NCI-H226 (cell line): ENCODE measurements around the gene BACH2.
"Not testable (repeated sequence)": the region's sequence is repeated elsewhere in the genome, so short reads cannot be mapped to it uniquely, and the experiment has no call there.

Experiments
- DNase-seq: peaks from one replicate; pipeline ENCODE4 v3.0.0-alpha.2; 2015

BACH2 gene

GRCh38 chr6:90120327-90120726 is 176.3 kb downstream of the BACH2 start:
- no peak for DNase-seq

GRCh38 chr6:90119618-90120017 is 177.0 kb downstream of the BACH2 start:
- no peak for DNase-seq

- DNase-seq: no peak
Measured at GRCh38 chr6:90118581-90118980, 178.1 kb downstream of the BACH2 start.

- no peak for DNase-seq
Measured at GRCh38 chr6:90118069-90118468, 178.6 kb downstream of the BACH2 start.

- DNase-seq: not testable (repeated sequence)
Measured at GRCh38 chr6:90116126-90116525, 180.5 kb downstream of the BACH2 start.

- no peak for DNase-seq
Measured at GRCh38 chr6:90113389-90113788, 183.3 kb downstream of the BACH2 start.

- DNase-seq: no peak
Measured at GRCh38 chr6:90111387-90111786, 185.3 kb downstream of the BACH2 start.

- DNase-seq: no peak
Measured at GRCh38 chr6:90110971-90111370, 185.7 kb downstream of the BACH2 start.

- no peak for DNase-seq
Measured at GRCh38 chr6:90109141-90109540, 187.5 kb downstream of the BACH2 start.

- no peak for DNase-seq
Measured at GRCh38 chr6:90107771-90108282, 188.8 kb downstream of the BACH2 start.

GRCh38 chr6:90107371-90107770 is 189.3 kb downstream of the BACH2 start:
- no peak for DNase-seq

GRCh38 chr6:90106449-90106848 is 190.2 kb downstream of the BACH2 start:
- no peak for DNase-seq

GRCh38 chr6:90105506-90106170 is 191.0 kb downstream of the BACH2 start:
- DNase-seq: no peak

GRCh38 chr6:90103056-90103800 is 193.4 kb downstream of the BACH2 start:
- no peak for DNase-seq

GRCh38 chr6:90101403-90101802 is 195.2 kb downstream of the BACH2 start:
- DNase-seq: no peak

- peak; percentile 24 for DNase-seq
Measured at GRCh38 chr6:90100059-90100665, 196.5 kb downstream of the BACH2 start.

- DNase-seq: no peak
Measured at GRCh38 chr6:90098627-90099026, 198.0 kb downstream of the BACH2 start.

GRCh38 chr6:90098001-90098531 is 198.6 kb downstream of the BACH2 start:
- DNase-seq: peak; percentile 88

- DNase-seq: peak; percentile 36
Measured at GRCh38 chr6:90097356-90097755, 199.3 kb downstream of the BACH2 start.

GRCh38 chr6:90096818-90097217 is 199.8 kb downstream of the BACH2 start:
- no peak for DNase-seq

GRCh38 chr6:90095788-90096187 is 200.9 kb downstream of the BACH2 start:
- DNase-seq: no peak

- DNase-seq: no peak
Measured at GRCh38 chr6:90095145-90095544, 201.5 kb downstream of the BACH2 start.

- no peak for DNase-seq
Measured at GRCh38 chr6:90093558-90094073, 203.0 kb downstream of the BACH2 start.
